Thyroid gland (tissue), 4 donors: Measurements from ENCODE around the gene API5.
"Not testable (repeated sequence)": the region's sequence is repeated elsewhere in the genome, so short reads cannot be mapped to it uniquely, and the experiment has no call there.

Source experiments
- CTCF ChIP-seq, 6 experiments: fragments of 200-600 bp in 3 of 6; fragments of 450-650 bp in 3 of 6; sonication (generic) in 3 of 6; IDR thresholded peaks; one replicate each; pipeline ENCODE4 v1.5.1; 2016 to 2019; ENCODE audit warnings: antibody characterized with exemption in 6 of 6, mild to moderate bottlenecking in 2 of 6, inconsistent platforms in 1 of 6, moderate library complexity in 1 of 6
- POLR2A ChIP-seq, 2 donors: fragments of 450-650 bp; IDR thresholded peaks; one replicate each; pipeline ENCODE4 v1.6.1; 2017; ENCODE audit warnings: antibody characterized with exemption in 2 of 2, mild to moderate bottlenecking in 2 of 2, moderate library complexity in 1 of 2

GRCh38 chr11:43351426-43351825 lies 39.6 kb downstream of the API5 start:
- not testable (repeated sequence) for TF ChIP-seq POLR2A, CTCF (IDR thresholded peaks at IDR 0.05)
